ENCODE measurements around the gene VKORC1L1.
"Not testable (repeated sequence)": the region's sequence is repeated elsewhere in the genome, so short reads cannot be mapped to it uniquely, and the experiment has no call there.

Gene VKORC1L1

GRCh38 chr7:65898677-65899447, 26.0 kb downstream of the VKORC1L1 start:
- not testable (repeated sequence) for H3K4me3 Mint-ChIP-seq, H3K4me1 Mint-ChIP-seq, ATAC-seq, DNase-seq, H3K27me3 Mint-ChIP-seq, H3K27ac Mint-ChIP-seq
- Mint-ChIP-seq H3K36me3 (ENCODE audit: low read depth) (peaks cover 28% of the 10 kb centered on the region), H3K9me3 (peaks cover 14% of the 10 kb centered on the region)

GRCh38 chr7:65902306-65902705, 29.4 kb downstream of the VKORC1L1 start:
- Mint-ChIP-seq H3K9me3 (peaks cover 14% of the 10 kb centered on the region), H3K27me3 (no peaks in the 10 kb centered on the region), H3K4me1 (no peaks in the 10 kb centered on the region), H3K4me3 (no peak overlapping the region), H3K27ac (no peak overlapping the region), H3K36me3 (ENCODE audit: low read depth) (peaks cover 36% of the 10 kb centered on the region)
- ATAC-seq (no peak), DNase-seq (no peak)

- Mint-ChIP-seq H3K27me3 (no peaks in the 10 kb centered on the region), H3K27ac (no peak overlapping the region), H3K4me1 (no peaks in the 10 kb centered on the region), H3K36me3 (ENCODE audit: low read depth) (peaks cover 13% of the 10 kb centered on the region), H3K4me3 (no peak overlapping the region), H3K9me3 (peaks cover under 1% of the 10 kb centered on the region)
- DNase-seq (no peak), ATAC-seq (no peak)
Measured at GRCh38 chr7:65907501-65908198, 34.8 kb downstream of the VKORC1L1 start.

GRCh38 chr7:65910237-65910636, 37.4 kb downstream of the VKORC1L1 start:
- Mint-ChIP-seq H3K27ac (no peak overlapping the region), H3K36me3 (ENCODE audit: low read depth) (peaks cover 5% of the 10 kb centered on the region), H3K4me3 (no peak overlapping the region), H3K4me1 (no peaks in the 10 kb centered on the region), H3K27me3 (no peaks in the 10 kb centered on the region), H3K9me3 (no peaks in the 10 kb centered on the region)
- DNase-seq (no peak), ATAC-seq (no peak)

- no peak overlapping the region for H3K27ac Mint-ChIP-seq
- H3K4me3 Mint-ChIP-seq, result no peak overlapping the region
- DNase-seq (no peak), ATAC-seq (no peak)
- H3K9me3 Mint-ChIP-seq, result no peaks in the 10 kb centered on the region
- H3K4me1 Mint-ChIP-seq, result peaks cover 3% of the 10 kb centered on the region
- peaks cover 1% of the 10 kb centered on the region for H3K36me3 Mint-ChIP-seq (ENCODE audit: low read depth)
- no peaks in the 10 kb centered on the region for H3K27me3 Mint-ChIP-seq
Measured at GRCh38 chr7:65912237-65912636, 39.4 kb downstream of the VKORC1L1 start.

- H3K27ac Mint-ChIP-seq, result no peak overlapping the region
- H3K4me1 Mint-ChIP-seq, result peaks cover 3% of the 10 kb centered on the region
- peaks cover 4% of the 10 kb centered on the region for H3K36me3 Mint-ChIP-seq (ENCODE audit: low read depth)
- no peaks in the 10 kb centered on the region for H3K9me3 Mint-ChIP-seq
- no peak overlapping the region for H3K4me3 Mint-ChIP-seq
- DNase-seq, result no peak
- ATAC-seq, result no peak
- H3K27me3 Mint-ChIP-seq, result no peaks in the 10 kb centered on the region
Measured at GRCh38 chr7:65915921-65916657, 43.2 kb downstream of the VKORC1L1 start.

GRCh38 chr7:65923316-65923715, 50.4 kb downstream of the VKORC1L1 start:
- peaks cover 20% of the 10 kb centered on the region for H3K36me3 Mint-ChIP-seq (ENCODE audit: low read depth)
- H3K27me3 Mint-ChIP-seq, result no peaks in the 10 kb centered on the region
- no peak for DNase-seq
- H3K27ac Mint-ChIP-seq, result no peak overlapping the region
- H3K4me1 Mint-ChIP-seq, result peaks cover 2% of the 10 kb centered on the region
- no peaks in the 10 kb centered on the region for H3K9me3 Mint-ChIP-seq
- ATAC-seq, result no peak
- H3K4me3 Mint-ChIP-seq, result no peak overlapping the region

- Mint-ChIP-seq H3K36me3 (ENCODE audit: low read depth) (peaks cover 20% of the 10 kb centered on the region), H3K27ac (no peak overlapping the region), H3K27me3 (no peaks in the 10 kb centered on the region), H3K9me3 (no peaks in the 10 kb centered on the region), H3K4me1 (peaks cover 2% of the 10 kb centered on the region), H3K4me3 (no peak overlapping the region)
- no peak for ATAC-seq
- DNase-seq, result no peak
Measured at GRCh38 chr7:65924193-65924592, 51.3 kb downstream of the VKORC1L1 start.

GRCh38 chr7:65925040-65925439, 52.2 kb downstream of the VKORC1L1 start:
- Mint-ChIP-seq H3K27ac (no peak overlapping the region), H3K27me3 (no peaks in the 10 kb centered on the region), H3K4me3 (no peak overlapping the region), H3K9me3 (no peaks in the 10 kb centered on the region), H3K36me3 (ENCODE audit: low read depth) (peaks cover 18% of the 10 kb centered on the region), H3K4me1 (peaks cover 2% of the 10 kb centered on the region)
- DNase-seq, result no peak
- no peak for ATAC-seq

- H3K36me3 Mint-ChIP-seq (ENCODE audit: low read depth), result peaks cover 14% of the 10 kb centered on the region
- H3K27ac Mint-ChIP-seq, result no peak overlapping the region
- ATAC-seq (no peak), DNase-seq (no peak)
- peaks cover 2% of the 10 kb centered on the region for H3K4me1 Mint-ChIP-seq
- no peak overlapping the region for H3K4me3 Mint-ChIP-seq
- no peaks in the 10 kb centered on the region for H3K9me3 Mint-ChIP-seq
- H3K27me3 Mint-ChIP-seq, result no peaks in the 10 kb centered on the region
Measured at GRCh38 chr7:65926588-65926987, 53.7 kb downstream of the VKORC1L1 start.

- Mint-ChIP-seq H3K36me3 (ENCODE audit: low read depth) (peaks cover 14% of the 10 kb centered on the region), H3K27me3 (no peaks in the 10 kb centered on the region), H3K9me3 (no peaks in the 10 kb centered on the region), H3K4me1 (peaks cover 2% of the 10 kb centered on the region), H3K4me3 (no peak overlapping the region), H3K27ac (no peak overlapping the region)
- DNase-seq, result no peak
- ATAC-seq, result no peak
Measured at GRCh38 chr7:65927489-65928448, 54.9 kb downstream of the VKORC1L1 start.

- no peak for DNase-seq
- Mint-ChIP-seq H3K4me1 (peaks cover 2% of the 10 kb centered on the region), H3K27me3 (no peaks in the 10 kb centered on the region), H3K9me3 (peaks cover 9% of the 10 kb centered on the region), H3K27ac (no peak overlapping the region), H3K4me3 (no peak overlapping the region), H3K36me3 (ENCODE audit: low read depth) (peaks cover 19% of the 10 kb centered on the region)
- ATAC-seq, result no peak
Measured at GRCh38 chr7:65931685-65932084, 58.8 kb downstream of the VKORC1L1 start.

- peaks cover 27% of the 10 kb centered on the region for H3K36me3 Mint-ChIP-seq (ENCODE audit: low read depth)
Measured at GRCh38 chr7:65937296-65937695, 64.4 kb downstream of the VKORC1L1 start.

GRCh38 chr7:65938336-65938895, 65.5 kb downstream of the VKORC1L1 start:
- Mint-ChIP-seq H3K4me1 (no peaks in the 10 kb centered on the region), H3K4me3 (no peak overlapping the region), H3K27me3 (no peaks in the 10 kb centered on the region), H3K36me3 (ENCODE audit: low read depth) (peaks cover 23% of the 10 kb centered on the region), H3K9me3 (peaks cover 9% of the 10 kb centered on the region), H3K27ac (no peak overlapping the region)
- DNase-seq (no peak), ATAC-seq (no peak)

More at GRCh38 chr7:65937296-65937695, 64.4 kb downstream of the VKORC1L1 start:
- H3K4me1 Mint-ChIP-seq, result no peaks in the 10 kb centered on the region
- H3K27ac Mint-ChIP-seq, result no peak overlapping the region
- H3K27me3 Mint-ChIP-seq, result no peaks in the 10 kb centered on the region
- DNase-seq, result no peak
- no peak for ATAC-seq
- peaks cover 9% of the 10 kb centered on the region for H3K9me3 Mint-ChIP-seq
- H3K4me3 Mint-ChIP-seq, result no peak overlapping the region
